ENCODE measurements around the gene TPM2.

Gene TPM2

DNA sequence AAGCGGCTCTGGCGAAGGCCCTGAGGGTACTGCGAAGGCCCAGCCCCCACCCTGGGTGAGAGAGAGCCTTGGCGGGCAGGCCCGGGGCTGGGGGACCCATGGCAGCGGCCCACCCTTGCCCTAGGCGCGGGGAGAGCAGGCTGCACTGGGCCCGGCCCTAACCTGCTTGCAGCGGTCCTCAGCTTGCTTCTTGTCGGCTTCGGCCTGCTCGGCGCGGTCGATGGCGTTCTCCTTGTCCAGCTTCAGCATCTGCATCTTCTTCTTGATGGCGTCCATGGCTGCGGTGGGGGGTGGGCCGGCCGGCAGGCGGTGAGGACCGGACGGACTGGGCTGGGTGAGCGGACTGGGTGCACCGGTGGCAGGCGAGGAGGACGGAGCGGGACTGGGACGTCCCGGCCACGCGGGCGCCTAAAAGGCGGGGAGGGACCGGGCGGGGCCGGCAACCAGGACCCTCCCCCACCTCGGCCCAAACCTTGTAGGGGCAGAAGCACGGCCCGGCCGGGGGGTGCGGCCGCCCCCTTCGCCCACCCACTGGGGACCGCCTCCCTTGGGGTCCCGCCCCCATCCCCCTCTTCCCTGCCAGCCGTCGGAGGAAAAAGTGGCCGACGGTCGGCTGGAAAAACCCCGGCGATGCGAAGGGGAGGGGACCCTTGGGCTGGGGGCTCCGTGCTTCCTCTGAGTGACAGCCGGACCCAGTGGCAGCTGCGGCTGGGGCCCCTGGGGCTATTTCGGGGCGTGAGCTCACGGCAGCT is at the start of gene TPM2:
TSS of gene TPM2 (minus strand) at position 384 of the 752 bp plus-strand sequence. CDS start at position 276, 108 bp downstream.
- DNase-seq = no peak

DNA sequence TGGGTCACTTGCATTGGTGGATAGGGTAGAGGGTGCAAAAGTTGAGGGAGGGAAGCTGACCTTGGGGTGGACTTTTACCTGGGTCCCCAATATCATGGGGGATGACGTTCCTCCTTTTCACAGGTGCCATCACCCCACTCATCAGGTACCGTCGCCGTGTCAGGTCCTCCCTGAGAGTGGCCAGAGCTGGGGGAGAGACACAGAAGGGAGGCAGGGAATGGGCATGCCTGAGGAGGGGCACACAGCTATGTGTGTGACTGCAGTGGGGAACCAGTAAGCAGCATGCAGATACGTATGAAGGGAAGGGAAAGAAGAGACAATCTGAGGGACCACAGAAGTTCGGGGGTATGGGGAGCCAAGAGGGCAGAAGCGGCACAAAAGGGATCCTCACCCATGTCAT is 49.2 kb upstream of the TPM2 start:
- DNase-seq = no peak

DNA sequence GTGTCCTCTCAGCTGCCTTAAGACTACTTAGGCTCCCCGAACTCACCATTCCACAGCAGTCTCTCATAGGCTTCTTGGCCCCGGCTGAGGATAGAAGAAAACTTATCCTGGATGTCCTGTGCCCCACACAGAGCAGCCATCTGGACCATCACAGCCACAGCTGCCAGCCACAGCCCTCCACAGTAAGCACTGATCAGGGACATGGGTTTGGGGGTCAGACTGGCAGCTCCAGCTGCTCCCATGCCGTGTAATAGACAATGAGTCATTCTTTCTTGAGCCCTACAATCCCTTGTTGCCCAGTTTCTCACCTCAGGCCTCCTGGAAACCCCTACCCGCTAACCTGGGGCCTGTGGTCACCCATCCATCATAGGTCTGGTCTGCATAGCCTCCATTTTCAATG is 48.5 kb upstream of the TPM2 start:
- DNase-seq = no peak

GRCh38 chr9:35737143-35737542 is 47.4 kb upstream of the TPM2 start:
- DNase-seq = no peak

DNA sequence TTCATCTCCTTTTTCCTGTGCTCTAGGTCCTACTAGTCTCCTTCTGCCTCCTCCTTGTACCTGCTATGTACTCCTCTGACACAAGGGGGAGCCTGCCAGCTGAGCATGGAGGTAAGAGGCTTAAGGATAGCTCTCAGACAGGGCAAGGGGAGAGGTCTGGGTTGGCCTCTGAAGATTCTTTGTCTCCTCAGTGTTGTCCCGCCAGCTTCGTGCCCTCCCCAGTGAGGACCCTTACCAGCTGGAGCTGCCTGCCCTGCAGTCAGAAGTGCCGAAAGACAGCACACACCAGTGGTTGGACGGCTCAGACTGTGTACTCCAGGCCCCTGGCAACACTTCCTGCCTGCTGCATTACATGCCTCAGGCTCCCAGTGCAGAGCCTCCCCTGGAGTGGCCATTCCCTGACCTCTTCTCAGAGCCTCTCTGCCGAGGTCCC is 46.5 kb upstream of the TPM2 start:
- DNase-seq = peak; percentile 28

DNA sequence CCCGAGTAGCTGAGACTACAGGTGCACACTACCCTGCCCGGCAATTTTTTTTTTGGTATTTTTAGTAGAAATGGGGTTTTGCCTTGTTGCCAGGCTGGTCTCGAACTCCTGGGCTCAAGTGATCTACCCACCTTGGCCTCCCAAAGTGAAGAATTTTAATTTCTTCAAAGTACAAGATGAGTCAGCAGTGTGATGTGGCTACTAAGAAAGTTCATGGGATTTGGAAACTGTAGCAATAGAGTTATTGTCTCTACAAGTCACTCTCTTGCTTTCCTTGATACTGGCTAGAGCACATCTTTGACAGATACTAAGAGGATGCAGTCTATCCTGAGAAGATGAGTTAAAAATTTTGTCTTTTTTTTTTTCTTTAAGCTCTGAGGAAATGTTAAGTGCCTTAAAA is 44.4 kb upstream of the TPM2 start:
- no peak for DNase-seq

GRCh38 chr9:35732800-35733541 is 43.2 kb upstream of the TPM2 start:
- DNase-seq = no peak

DNA sequence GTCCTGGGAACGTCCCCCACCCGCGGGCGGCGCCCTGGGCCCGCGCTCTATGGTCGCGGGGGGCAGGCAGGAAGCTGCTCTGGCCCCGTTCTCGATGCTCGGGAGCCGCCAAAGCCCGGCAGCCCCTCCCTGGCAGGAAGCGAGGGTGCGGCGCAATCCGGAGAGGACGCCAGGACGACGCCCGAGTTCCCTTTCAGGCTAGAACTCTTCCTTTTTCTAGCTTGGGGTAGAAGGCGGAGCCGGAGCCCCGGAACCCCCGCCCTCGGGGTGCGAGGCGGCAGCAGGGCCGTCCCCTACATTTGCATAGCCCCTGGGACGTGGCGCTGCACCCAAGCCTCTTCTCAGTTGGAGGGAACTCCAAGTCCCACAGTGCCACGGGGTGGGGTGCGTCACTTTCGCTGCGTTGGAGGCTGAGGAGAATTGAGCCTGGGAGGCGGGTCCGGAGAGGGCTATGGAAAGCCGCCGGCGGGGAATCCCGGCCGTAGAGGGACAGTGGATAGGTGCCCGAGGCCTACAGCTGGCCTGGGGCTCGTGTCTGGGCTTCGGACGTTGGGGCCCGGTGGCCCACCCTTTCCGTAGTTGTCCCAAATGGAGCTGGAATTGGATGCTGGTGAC is 42.6 kb upstream of the TPM2 start, which contains the start of the genes CREB3 and TLN1:
TSS of gene CREB3 (plus strand) at position 482 of the 615 bp plus-strand sequence. CDS start at position 589, 107 bp downstream.
TSS of gene TLN1 (minus strand) at position 11 of the 615 bp plus-strand sequence. CDS start 6,501 bp downstream, outside the sequence.
- peak; percentile 98 for DNase-seq

- DNase-seq = no peak
Measured at GRCh38 chr9:35731415-35732184, 41.9 kb upstream of the TPM2 start.

DNA sequence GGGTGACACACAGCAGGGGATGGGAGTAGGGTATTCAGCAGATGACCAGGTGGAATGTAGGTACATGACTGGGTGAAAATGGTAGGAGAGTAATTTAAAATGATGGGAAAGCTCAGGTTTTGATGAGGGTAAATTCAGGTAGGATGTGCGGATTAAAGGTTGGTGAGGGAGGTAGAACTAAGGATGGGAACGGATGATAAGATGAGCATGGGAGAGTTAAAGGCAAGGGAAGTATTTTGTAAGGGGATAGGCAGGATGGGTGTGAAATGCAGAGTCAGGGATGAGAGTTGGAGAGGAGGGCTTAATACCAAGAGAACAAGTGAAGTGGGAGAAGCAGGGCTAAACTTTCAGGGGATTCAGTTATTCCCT is 40.7 kb upstream of the TPM2 start:
- DNase-seq = no peak

DNA sequence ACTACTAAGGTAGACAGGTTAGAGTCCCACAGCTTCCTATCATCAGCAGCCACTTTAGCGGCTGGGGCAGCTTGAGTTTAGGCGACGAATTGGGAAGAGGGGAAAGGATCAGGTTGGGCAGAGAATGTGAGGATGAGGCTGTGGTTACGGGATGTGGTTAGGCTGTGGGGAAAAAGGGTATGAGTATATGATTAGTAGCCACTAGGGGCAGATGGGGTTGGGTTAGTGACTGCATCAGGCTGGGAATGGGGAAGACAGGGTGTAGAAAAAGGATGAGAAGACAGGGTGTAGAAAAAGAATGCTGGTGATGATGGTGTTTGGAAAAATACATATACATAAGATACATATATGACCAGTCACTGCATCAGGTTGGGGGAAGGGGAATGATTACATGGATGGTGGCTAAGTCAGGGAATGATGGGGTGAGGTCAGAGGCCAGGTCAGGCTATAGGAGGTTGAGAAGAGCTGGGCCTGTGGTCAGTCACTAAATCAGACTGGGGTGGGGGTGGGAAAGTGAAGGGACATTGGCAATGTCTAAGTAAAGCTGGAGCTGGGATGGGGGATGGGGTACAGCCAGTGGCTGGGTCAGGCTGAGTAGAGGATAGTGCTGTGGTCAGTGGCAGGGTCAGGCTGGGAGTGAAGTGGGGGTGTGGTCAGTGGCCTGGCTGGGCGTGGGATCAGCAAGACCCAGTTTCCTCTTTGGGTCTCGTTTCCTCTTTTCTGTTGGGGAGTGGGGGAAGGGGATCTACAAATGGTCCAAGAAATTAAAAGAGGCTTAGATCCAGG is 40.2 kb upstream of the TPM2 start:
- peak; percentile 13 for DNase-seq

DNA sequence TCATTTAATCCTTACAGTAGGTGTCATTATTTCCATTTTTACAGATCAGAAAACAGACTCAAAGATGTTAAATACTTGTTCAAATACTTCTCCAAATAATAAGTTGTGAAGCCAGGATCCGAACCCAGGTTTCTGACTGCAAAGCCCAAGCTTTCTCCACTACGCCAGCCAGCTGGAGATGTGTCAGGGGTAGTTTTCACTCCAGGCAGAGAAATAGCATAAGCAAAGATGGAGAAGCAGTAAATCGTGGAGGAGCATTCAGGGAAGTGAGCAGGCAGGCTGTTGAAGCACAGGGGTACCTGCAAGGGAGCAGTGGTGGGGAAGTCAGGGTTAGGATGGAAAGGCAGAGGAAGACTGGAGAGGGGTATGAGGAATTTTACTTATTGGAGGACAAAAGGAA is 39.4 kb upstream of the TPM2 start:
- no peak for DNase-seq

- peak; percentile 12 for DNase-seq
Measured at GRCh38 chr9:35728041-35728971, 38.6 kb upstream of the TPM2 start.

GRCh38 chr9:35727676-35728040 is 37.9 kb upstream of the TPM2 start:
- no peak for DNase-seq

DNA sequence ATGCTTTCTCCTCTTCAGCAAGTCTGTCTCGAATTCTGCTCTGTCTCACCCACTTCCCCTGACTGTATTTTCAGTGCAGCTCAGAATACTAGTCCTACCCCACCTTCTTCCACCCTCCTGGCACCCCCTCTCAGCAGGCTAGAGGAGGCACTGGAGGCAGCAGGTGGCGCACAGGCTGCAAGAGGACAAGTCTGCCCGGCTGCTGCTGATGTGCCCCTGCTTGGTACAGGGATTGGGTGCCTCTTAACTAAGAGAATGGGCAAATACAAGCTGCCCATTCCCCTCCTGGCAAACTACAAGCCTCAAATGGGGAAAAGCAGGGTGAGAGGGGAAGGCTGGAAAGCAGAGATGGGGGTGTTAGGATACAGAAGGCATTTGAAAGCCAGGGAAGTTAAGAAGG is 37.2 kb upstream of the TPM2 start:
- no peak for DNase-seq

GRCh38 chr9:35725362-35725761 is 35.6 kb upstream of the TPM2 start:
- no peak for DNase-seq

GRCh38 chr9:35723908-35724307 is 34.2 kb upstream of the TPM2 start:
- no peak for DNase-seq

GRCh38 chr9:35723426-35723825 is 33.7 kb upstream of the TPM2 start:
- DNase-seq = no peak

DNA sequence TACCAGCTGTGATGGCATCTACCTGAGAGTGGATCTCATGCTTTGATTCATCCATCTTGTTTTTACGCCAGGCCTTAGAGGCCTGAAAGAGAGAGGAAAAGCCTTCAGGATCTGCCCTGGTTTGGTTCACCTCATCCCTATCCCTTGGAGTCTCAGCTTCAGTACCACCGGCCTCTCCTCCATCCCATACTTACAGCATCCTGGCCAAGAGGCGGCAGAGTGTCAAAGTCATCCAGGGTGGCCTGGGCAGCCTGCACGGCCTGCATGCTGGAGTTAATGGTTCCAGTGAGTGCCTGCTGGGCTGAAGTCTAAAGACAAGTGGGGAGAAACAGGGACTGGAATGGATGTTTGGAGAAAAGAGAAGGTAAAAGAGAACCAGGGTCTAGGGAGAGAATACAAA is 29.8 kb upstream of the TPM2 start:
- DNase-seq = no peak

- DNase-seq = no peak
Measured at GRCh38 chr9:35718721-35719511, 29.2 kb upstream of the TPM2 start.
